ENCODE measurements around the gene GID8.

Gene GID8

GRCh38 chr20:62952968-62953838 is 15.3 kb downstream of the GID8 start:
- no peak for TF ChIP-seq CTCF (IDR thresholded peaks at IDR 0.05; ENCODE audit: borderline replicate concordance, insufficient read depth, low read depth, low read length)
- H3K4me3 ChIP-seq (ENCODE audit: low read depth, low read length), result peak overlapping the region; percentile 66

DNA sequence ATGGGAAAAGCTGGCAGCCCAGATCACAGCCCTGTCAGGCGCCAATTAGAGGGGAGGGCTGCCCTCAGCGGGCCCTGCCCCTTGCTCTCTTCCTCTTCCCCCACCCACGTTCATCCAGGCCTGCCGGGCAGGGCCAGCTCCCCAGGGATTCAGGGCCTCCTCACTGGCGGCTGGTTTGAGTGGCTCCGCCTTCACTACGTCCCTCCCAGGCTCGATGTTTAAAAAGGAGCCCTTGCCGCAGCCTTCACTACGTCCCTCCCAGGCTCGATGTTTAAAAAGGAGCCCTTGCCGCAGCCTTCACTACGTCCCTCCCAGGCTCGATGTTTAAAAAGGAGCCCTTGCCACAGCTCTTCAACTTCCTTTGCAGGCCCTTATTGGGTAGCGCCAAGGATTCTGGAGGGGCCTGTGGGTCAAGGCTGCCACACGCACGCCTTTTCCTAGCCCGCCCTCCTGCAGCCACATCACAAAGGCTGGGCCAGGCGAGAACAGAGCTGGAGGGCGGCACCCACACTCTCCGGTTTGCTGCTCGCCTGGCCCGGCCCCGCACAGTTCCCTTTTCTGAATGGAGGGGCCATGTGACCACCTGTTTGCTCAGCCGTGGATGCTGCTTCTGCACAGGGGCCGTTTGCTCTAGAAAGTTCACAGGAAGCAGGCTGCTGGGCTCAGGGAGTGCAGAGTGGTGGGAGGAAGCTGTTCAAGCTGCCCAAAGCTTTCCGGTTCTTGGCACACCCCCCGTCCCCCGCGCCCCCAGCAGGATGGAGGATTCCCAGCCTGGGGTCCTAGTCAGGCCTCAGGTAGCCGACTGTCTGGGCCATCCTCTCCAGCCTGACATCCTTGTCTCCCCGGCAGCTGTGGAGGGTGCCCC is 16.1 kb downstream of the GID8 start:
- H3K4me3 ChIP-seq (ENCODE audit: low read depth, low read length), result peak overlapping the region; percentile 66

DNA sequence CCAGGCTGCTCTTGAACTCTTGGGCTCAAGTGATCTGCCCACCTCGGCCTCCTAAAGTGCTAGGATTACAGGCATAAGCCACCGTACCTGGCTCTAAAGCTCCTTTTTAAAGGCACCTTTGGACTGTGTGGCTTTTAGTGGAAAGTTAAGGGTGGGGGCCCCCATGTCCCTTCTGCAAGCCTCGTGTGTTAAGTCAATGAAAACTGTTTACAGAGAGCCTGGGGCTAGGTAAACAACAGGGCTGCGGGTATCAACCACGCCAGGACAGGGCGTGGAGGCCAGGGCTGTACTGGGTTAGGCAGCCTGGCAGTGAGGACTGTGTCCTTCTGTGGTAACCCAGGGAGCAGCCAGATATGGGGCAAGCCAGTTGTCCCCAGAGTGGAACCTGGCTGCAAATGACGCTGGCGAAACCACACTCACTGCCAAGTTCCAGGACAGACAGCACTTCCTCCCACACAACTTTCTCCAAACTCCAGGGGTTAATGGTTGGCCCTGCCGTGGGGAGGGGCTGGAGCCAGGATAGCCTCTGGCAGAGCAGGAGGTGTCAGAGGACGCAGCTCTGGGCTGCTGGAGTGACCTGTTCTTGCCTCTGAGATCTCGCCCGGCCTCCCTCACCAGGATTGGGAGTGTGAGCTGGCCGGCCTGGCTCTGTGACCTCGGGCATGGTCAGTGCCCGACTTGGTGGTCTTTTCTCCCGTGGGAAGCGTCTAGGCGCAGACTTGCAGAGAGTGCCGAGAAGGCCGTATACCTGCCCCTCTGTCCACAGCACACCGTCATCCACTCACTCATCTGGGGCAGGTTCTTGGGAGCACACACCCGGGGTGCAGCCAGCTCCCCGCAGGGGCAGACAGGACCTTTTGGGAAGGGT is 17.8 kb downstream of the GID8 start:
- no peak for TF ChIP-seq CTCF (IDR thresholded peaks at IDR 0.05; ENCODE audit: borderline replicate concordance, insufficient read depth, low read depth, low read length)
- no peak overlapping the region for H3K4me3 ChIP-seq (ENCODE audit: low read depth, low read length)

More for the DNA sequence above, 16.1 kb downstream of the GID8 start:
- no peak for TF ChIP-seq CTCF (IDR thresholded peaks at IDR 0.05; ENCODE audit: borderline replicate concordance, insufficient read depth, low read depth, low read length)

DNA sequence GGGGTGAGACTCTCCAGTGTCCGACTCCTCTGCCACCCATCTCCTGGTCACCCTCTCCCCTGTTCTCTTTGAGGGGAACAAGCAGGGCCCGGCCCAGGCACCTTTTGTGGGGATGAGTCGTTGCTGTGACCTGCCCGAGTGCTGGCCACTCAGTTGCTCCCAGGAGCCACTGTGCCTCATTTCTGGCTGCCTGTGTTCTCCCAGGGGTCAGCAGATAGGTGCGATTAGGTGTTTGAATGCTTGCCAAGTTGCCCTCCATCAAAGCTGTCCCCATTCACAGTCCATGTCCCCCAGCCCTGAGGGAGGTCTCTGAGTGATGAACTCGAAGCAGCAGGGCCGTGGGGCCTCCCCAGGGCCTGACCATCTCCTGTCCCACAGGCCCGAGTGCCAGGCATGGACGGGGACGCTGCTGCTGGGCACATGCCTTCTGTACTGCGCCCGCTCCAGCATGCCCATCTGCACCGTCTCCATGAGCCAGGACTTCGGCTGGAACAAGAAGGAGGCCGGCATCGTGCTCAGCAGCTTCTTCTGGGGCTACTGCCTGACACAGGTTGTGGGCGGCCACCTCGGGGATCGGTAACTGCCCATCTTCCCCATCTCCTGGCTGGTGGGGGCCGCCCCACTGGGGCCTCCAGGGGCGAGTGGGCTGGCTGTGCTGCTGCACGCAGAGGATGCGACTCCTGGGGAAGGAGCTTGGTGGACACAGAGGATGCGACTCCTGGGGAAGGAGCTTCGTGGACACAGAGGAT is 18.6 kb downstream of the GID8 start:
- H3K4me3 ChIP-seq (ENCODE audit: low read depth, low read length), result no peak overlapping the region
- no peak for TF ChIP-seq CTCF (IDR thresholded peaks at IDR 0.05; ENCODE audit: borderline replicate concordance, insufficient read depth, low read depth, low read length)

DNA sequence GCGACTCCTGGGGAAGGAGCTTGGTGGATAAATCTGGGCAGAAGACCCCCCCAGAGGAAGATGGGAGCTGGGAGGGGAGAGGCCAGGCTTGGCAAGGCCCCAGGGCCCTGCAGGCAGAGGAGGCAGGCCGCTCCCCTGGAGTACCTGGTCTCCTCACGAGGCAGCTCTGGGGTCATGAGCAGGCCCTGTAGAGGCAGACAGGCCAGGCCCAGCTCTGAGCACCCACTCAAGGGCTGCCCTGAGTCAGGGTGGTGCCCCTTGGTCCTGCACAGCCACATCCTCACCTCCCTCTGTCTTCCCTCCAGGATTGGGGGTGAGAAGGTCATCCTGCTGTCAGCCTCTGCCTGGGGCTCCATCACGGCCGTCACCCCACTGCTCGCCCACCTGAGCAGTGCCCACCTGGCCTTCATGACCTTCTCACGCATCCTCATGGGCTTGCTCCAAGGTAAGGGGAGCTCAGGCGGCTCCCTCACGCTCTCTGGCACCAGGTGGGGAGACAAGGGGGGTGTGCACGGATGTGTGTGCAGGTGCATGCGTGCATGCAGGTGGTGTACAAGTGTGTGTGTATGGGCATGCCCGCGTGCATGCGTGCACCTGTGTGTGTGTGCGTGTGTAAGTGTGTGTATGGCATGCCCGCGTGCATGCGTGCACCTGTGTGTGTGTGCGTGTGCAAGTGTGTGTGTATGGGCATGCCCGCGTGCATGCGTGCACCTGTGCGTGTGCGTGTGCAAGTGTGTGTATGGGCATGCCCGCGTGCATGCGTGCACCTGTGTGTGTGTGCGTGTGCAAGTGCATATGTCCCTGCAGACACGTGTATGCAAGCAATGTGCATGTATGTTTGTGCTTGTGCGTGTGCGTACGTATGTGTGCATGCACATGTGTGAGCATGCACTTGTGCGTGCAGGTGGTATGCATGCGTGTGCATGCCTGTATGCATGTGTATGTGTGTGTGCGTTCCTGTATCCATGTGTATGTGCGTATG is 19.5 kb downstream of the GID8 start:
- no peak overlapping the region for H3K4me3 ChIP-seq (ENCODE audit: low read depth, low read length)
- no peak for TF ChIP-seq CTCF (IDR thresholded peaks at IDR 0.05; ENCODE audit: borderline replicate concordance, insufficient read depth, low read depth, low read length)

Measured in GM12875 (cell line).